Neural progenitor cell (in vitro differentiated cells): ENCODE results near the gene ZSWIM3. TPM values are rescaled to one million over a fixed set of nuclear protein-coding genes. Genes with fewer than 3 reads are reported as not detected.
A peak's percentile ranks its signal among the peaks of the same experiment; 100 is the strongest.
"Not testable (repeated sequence)": the region's sequence is repeated elsewhere in the genome, so short reads cannot be mapped to it uniquely, and the experiment has no call there.

Source experiments
- DNase-seq: peaks from one replicate; pipeline ENCODE4 v3.0.0-alpha.2; 2016; ENCODE audit warnings: low spot score
- H2AFZ ChIP-seq: fragments of 200-600 bp; sonication (generic); replicated peaks from 2 replicates; pipeline ENCODE4 v1.6.1; 2016; ENCODE audit warnings: antibody characterized with exemption
- H3F3A ChIP-seq: fragments of 200-600 bp; sonication (generic); 2 replicates; pipeline ENCODE4 v1.6.1; 2016; ENCODE audit warnings: antibody characterized with exemption, low read depth
- H3K27ac ChIP-seq: fragments of 200-600 bp; sonication (generic); 2 replicates; pipeline ENCODE4 v1.5.1; 2016; ENCODE audit warnings: mild to moderate bottlenecking
- H3K27me3 ChIP-seq: fragments of 200-600 bp; sonication (generic); 2 replicates; pipeline ENCODE4 v1.6.1; 2016; ENCODE audit warnings: mild to moderate bottlenecking, moderate library complexity
- H3K36me3 ChIP-seq: fragments of 200-600 bp; sonication (generic); 2 replicates; pipeline ENCODE4 v1.5.1; 2016
- H3K4me1 ChIP-seq: fragments of 200-600 bp; sonication (generic); 2 replicates; pipeline ENCODE4 v1.6.1; 2016; ENCODE audit warnings: mixed run types
- H3K4me2 ChIP-seq: fragments of 200-600 bp; sonication (generic); 2 replicates; pipeline ENCODE4 v1.6.1; 2016
- H3K4me3 ChIP-seq: fragments of 200-600 bp; sonication (generic); 2 replicates; pipeline ENCODE4 v1.5.1; 2016
- H3K79me2 ChIP-seq: fragments of 200-600 bp; sonication (generic); 2 replicates; pipeline ENCODE4 v1.6.1; 2016; ENCODE audit warnings: low read depth
- H3K9ac ChIP-seq: fragments of 200-600 bp; sonication (generic); 2 replicates; pipeline ENCODE4 v1.6.1; 2016
- H3K9me3 ChIP-seq: fragments of 200-600 bp; sonication (generic); 2 replicates; pipeline ENCODE4 v1.5.1; 2016; ENCODE audit warnings: low read depth
- H4K20me1 ChIP-seq: fragments of 200-600 bp; sonication (generic); 2 replicates; pipeline ENCODE4 v1.6.1; 2016; ENCODE audit warnings: low read depth
- H3K27ac Mint-ChIP-seq: 3 replicates; pipeline ENCODE4 v1.8.0; 2021; ENCODE audit warnings: mixed read lengths
- H3K27me3 Mint-ChIP-seq: 2 replicates; pipeline ENCODE4 v1.8.0; 2022; ENCODE audit warnings: low read depth, mild to moderate bottlenecking, inconsistent platforms, moderate library complexity, mixed read lengths; ENCODE audit not compliant: insufficient read depth
- H3K36me3 Mint-ChIP-seq: 3 replicates; pipeline ENCODE4 v1.8.0; 2021; ENCODE audit warnings: mixed read lengths
- H3K4me1 Mint-ChIP-seq: 3 replicates; pipeline ENCODE4 v1.8.0; 2021; ENCODE audit warnings: mixed read lengths
- H3K4me3 Mint-ChIP-seq: 3 replicates; pipeline ENCODE4 v1.8.0; 2021; ENCODE audit warnings: mild to moderate bottlenecking, moderate library complexity, mixed read lengths
- H3K9me3 Mint-ChIP-seq: 3 replicates; pipeline ENCODE4 v1.8.0; 2020; ENCODE audit warnings: mixed read lengths
- EZH2 ChIP-seq: fragments of 200-600 bp; sonication (generic); IDR thresholded peaks from 2 replicates; pipeline ENCODE4 v1.6.1; 2017; ENCODE audit warnings: antibody characterized with exemption, mild to moderate bottlenecking, moderate library complexity
- EZH2phosphoT487 ChIP-seq: fragments of 200-600 bp; sonication (generic); IDR thresholded peaks from 2 replicates; pipeline ENCODE4 v1.6.1; 2017; ENCODE audit warnings: antibody characterized with exemption
- total RNA-seq: library from RNA; depleted of rRNA; stranded (reverse); fragments of >200 nt; gene quantifications from 2 replicates; pipeline ENCODE4 v1.2.3, GENCODE V29; 2015; ENCODE audit warnings: low replicate concordance
- TF ChIP-seq, protein P1 (sequence below): fragments of 200-600 bp; sonication (generic); IDR thresholded peaks from 2 replicates; pipeline ENCODE4 v1.5.1; 2017; ENCODE audit warnings: antibody characterized with exemption, mild to moderate bottlenecking

ZSWIM3 gene
- total RNA-seq, 1 donor from 2014 or later: 3.7 TPM

DNA sequence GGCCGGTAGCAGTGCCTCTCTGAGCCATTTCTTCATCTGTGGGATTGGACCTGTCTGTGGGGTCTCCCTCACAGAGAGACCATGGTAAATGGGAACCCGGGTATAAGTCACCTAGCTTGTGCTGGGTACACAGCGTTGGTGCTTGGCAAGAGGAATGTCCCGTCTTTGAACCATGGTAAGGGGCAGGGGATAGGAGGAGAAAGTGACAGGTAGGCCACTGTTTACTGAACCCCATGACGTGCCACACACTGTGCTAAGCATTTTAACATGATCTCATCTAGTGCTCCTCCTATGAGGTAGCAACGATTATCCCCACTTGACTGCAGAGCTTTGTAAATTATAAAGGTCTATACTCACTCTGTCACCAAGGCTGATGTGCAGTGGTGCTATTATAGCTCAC is 29.7 kb upstream of the ZSWIM3 start:
- Histone ChIP-seq H3F3A (peaks cover 4% of the 10 kb centered on the region), H3K9ac (no peak overlapping the region), H3K27ac (no peak overlapping the region), H3K4me1 (peaks cover 5% of the 10 kb centered on the region), H3K36me3 (no peaks in the 10 kb centered on the region), H3K9me3 (no peaks in the 10 kb centered on the region), H3K27me3 (peaks cover 19% of the 10 kb centered on the region), H3K4me3 (no peak overlapping the region), H2AFZ (no peak overlapping the region), H3K79me2 (no peaks in the 10 kb centered on the region), H3K4me2 (no peak overlapping the region), H4K20me1 (no peaks in the 10 kb centered on the region)
- no peaks in the 10 kb centered on the region for H3K36me3 Mint-ChIP-seq
- H3K27ac Mint-ChIP-seq: no peak overlapping the region
- peaks cover 14% of the 10 kb centered on the region for H3K27me3 Mint-ChIP-seq
- peaks cover 24% of the 10 kb centered on the region for H3K4me1 Mint-ChIP-seq
- H3K9me3 Mint-ChIP-seq: no peaks in the 10 kb centered on the region
- no peak overlapping the region for H3K4me3 Mint-ChIP-seq
- TF ChIP-seq EZH2phosphoT487 (no peak), EZH2 (no peak)
- TF ChIP-seq, protein P1, sequence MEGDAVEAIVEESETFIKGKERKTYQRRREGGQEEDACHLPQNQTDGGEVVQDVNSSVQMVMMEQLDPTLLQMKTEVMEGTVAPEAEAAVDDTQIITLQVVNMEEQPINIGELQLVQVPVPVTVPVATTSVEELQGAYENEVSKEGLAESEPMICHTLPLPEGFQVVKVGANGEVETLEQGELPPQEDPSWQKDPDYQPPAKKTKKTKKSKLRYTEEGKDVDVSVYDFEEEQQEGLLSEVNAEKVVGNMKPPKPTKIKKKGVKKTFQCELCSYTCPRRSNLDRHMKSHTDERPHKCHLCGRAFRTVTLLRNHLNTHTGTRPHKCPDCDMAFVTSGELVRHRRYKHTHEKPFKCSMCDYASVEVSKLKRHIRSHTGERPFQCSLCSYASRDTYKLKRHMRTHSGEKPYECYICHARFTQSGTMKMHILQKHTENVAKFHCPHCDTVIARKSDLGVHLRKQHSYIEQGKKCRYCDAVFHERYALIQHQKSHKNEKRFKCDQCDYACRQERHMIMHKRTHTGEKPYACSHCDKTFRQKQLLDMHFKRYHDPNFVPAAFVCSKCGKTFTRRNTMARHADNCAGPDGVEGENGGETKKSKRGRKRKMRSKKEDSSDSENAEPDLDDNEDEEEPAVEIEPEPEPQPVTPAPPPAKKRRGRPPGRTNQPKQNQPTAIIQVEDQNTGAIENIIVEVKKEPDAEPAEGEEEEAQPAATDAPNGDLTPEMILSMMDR: no peak
- no peak for DNase-seq

DNA sequence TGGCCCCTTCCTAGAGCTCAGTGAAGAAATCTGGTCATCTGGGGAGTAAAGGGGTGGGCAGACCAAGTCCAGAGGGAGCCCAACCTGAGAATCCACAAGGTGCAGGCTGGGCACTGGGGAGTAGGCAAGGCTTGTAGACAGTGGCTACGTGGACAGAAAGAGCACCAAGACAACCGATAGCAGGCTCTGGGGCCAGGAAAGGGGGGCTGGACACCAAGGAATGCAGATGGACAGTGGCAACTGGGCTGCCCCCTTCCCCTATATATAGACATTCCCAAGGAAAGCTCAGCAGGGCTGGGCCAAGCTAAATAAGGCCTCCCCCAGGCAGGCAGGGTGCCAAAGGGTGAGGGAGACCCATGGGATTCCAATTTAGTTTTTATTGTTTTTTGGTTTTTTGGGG is 28.8 kb upstream of the ZSWIM3 start:
- Mint-ChIP-seq H3K4me1 (peaks cover 31% of the 10 kb centered on the region), H3K9me3 (no peaks in the 10 kb centered on the region), H3K4me3 (no peak overlapping the region), H3K36me3 (no peaks in the 10 kb centered on the region), H3K27me3 (peaks cover 10% of the 10 kb centered on the region), H3K27ac (peak overlapping the region; percentile 28)
- H3K9ac ChIP-seq: no peak overlapping the region
- peaks cover 13% of the 10 kb centered on the region for H3F3A ChIP-seq
- no peak overlapping the region for H2AFZ ChIP-seq
- no peaks in the 10 kb centered on the region for H3K36me3 ChIP-seq
- TF ChIP-seq EZH2: no peak
- no peak for TF ChIP-seq EZH2phosphoT487
- TF ChIP-seq, protein P1: no peak
- peak; percentile 29 for DNase-seq
- H4K20me1 ChIP-seq: no peaks in the 10 kb centered on the region
- H3K4me3 ChIP-seq: no peak overlapping the region
- no peaks in the 10 kb centered on the region for H3K9me3 ChIP-seq
- no peaks in the 10 kb centered on the region for H3K79me2 ChIP-seq
- H3K27me3 ChIP-seq: peaks cover 11% of the 10 kb centered on the region
- peaks cover 8% of the 10 kb centered on the region for H3K4me1 ChIP-seq
- H3K4me2 ChIP-seq: no peak overlapping the region
- no peak overlapping the region for H3K27ac ChIP-seq

DNA sequence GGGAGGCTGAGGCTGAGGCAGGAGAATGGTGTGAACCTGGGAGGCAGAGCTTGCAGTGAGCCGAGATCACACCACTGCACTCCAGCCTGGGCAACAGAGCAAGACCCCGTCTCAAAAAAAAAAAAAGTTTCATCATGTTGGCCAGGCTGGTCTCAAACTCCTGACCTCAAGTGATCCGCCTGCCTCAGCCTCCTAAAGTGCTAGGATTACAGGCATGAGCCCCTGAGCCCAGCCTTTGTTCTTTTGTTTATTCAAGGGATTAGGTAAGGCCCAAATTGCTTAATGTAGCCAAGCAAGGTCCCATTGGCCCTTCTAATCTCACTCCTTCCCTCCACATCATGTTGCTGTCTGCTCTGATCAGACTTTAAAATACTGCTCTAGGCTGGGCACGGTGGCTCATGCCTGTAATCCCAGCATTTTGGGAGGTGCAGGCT is 27.7 kb upstream of the ZSWIM3 start:
- peak; percentile 43 for DNase-seq
- not testable (repeated sequence) for H3K9ac ChIP-seq, H3K9me3 ChIP-seq, H2AFZ ChIP-seq, H3K36me3 Mint-ChIP-seq, H3K27ac Mint-ChIP-seq, H3K79me2 ChIP-seq, H3K4me2 ChIP-seq, H3K36me3 ChIP-seq, H3K27me3 ChIP-seq, H3K4me3 Mint-ChIP-seq, H3K27me3 Mint-ChIP-seq, H4K20me1 ChIP-seq, H3K27ac ChIP-seq, H3K4me3 ChIP-seq, H3K9me3 Mint-ChIP-seq
- peaks cover 12% of the 10 kb centered on the region for H3K4me1 ChIP-seq
- H3F3A ChIP-seq: peaks cover 23% of the 10 kb centered on the region
- peaks cover 29% of the 10 kb centered on the region for H3K4me1 Mint-ChIP-seq

DNA sequence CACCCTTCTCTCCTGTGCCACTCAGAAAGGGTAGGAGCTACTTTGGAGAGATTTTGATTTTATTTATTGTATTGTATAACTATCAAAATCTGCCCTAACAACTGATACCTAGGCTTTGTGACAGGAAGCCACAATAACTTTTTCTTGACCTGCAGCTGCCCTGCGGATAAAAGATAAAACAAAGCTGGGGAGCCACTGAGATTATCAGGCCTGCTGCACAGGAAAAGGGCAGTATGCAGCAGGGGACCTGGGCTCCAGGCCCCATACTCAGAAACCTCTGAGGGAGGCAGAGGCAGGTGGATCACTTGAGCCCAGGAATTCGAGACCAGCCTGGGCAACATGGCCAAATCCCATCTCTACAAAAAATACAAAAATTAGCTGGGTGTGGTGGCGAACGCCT is 24.8 kb upstream of the ZSWIM3 start:
- H3K4me3 Mint-ChIP-seq: peak overlapping the region; percentile 82

More for the DNA sequence above, 24.8 kb upstream of the ZSWIM3 start:
- no peaks in the 10 kb centered on the region for H3K9me3 Mint-ChIP-seq
- no peak overlapping the region for H3K9ac ChIP-seq
- H3F3A ChIP-seq: peaks cover 31% of the 10 kb centered on the region
- H3K36me3 Mint-ChIP-seq: no peaks in the 10 kb centered on the region
- H3K27ac Mint-ChIP-seq: no peak overlapping the region
- peaks cover 4% of the 10 kb centered on the region for H3K27me3 Mint-ChIP-seq
- TF ChIP-seq EZH2 (no peak), EZH2phosphoT487 (no peak)
- TF ChIP-seq, protein P1: no peak
- H3K4me1 ChIP-seq: peaks cover 18% of the 10 kb centered on the region
- H3K79me2 ChIP-seq: peaks cover 10% of the 10 kb centered on the region
- H3K9me3 ChIP-seq: no peaks in the 10 kb centered on the region
- no peaks in the 10 kb centered on the region for H3K27me3 ChIP-seq
- no peak overlapping the region for H3K27ac ChIP-seq
- H2AFZ ChIP-seq: no peak overlapping the region
- no peak overlapping the region for H3K4me3 ChIP-seq
- H3K36me3 ChIP-seq: no peaks in the 10 kb centered on the region
- H4K20me1 ChIP-seq: no peaks in the 10 kb centered on the region
- H3K4me1 Mint-ChIP-seq: peaks cover 29% of the 10 kb centered on the region
- no peak for DNase-seq
- H3K4me2 ChIP-seq: no peak overlapping the region
